GM12872 (cell line): ENCODE measurements around the gene MAP1LC3B2.

Experiments used
- CTCF ChIP-seq: IDR thresholded peaks from 3 replicates; pipeline ENCODE4 v1.5.1; 2011; ENCODE audit warnings: low read depth, mild to moderate bottlenecking, low read length, moderate library complexity; ENCODE audit not compliant: insufficient read depth

The MAP1LC3B2 gene

GRCh38 chr12:116591855-116592637, 32.9 kb downstream of the MAP1LC3B2 start:
- no peak for TF ChIP-seq CTCF

- no peak for TF ChIP-seq CTCF
Measured at GRCh38 chr12:116592731-116593130, 33.5 kb downstream of the MAP1LC3B2 start.

- TF ChIP-seq CTCF = no peak
Measured at GRCh38 chr12:116594325-116595038, 35.3 kb downstream of the MAP1LC3B2 start.

- no peak for TF ChIP-seq CTCF
Measured at GRCh38 chr12:116595186-116595585, 36.0 kb downstream of the MAP1LC3B2 start.

DNA sequence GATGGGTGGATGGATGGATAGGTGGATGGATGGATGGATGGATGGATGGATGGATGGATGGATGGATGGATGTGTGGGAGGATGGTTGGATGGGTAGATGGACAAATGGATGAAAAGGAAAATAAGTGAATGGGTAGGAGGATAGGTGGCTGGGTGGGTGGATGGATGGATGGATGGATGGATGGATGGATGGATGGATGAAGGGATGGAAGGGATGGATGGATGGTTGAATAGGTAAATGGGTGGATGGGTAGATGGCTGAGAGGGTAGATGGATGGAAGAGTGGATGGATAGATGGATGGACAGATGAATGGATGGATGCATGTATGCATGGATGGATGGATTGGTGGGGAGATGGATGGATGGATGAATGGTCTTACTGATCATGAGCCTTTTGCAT, 36.5 kb downstream of the MAP1LC3B2 start:
- TF ChIP-seq CTCF = no peak

DNA sequence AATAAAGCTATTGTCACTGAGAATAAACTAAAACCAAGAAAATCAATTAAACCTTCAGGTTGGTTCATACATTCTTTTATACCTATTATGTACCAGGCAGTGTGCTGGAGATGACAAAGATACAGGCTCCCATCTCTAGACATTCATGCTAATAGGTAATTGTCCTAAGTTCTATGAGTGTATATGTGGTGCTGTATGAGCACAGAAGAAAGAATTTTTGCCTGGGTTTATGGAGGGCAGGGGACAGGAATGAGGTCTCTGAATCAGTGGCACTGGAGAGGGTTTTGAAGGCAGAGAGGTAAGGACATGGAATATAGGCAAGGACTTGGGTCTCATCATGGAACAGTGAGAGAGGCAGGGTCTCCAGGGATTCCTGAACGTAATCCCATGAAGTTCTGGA, 38.7 kb downstream of the MAP1LC3B2 start:
- no peak for TF ChIP-seq CTCF

DNA sequence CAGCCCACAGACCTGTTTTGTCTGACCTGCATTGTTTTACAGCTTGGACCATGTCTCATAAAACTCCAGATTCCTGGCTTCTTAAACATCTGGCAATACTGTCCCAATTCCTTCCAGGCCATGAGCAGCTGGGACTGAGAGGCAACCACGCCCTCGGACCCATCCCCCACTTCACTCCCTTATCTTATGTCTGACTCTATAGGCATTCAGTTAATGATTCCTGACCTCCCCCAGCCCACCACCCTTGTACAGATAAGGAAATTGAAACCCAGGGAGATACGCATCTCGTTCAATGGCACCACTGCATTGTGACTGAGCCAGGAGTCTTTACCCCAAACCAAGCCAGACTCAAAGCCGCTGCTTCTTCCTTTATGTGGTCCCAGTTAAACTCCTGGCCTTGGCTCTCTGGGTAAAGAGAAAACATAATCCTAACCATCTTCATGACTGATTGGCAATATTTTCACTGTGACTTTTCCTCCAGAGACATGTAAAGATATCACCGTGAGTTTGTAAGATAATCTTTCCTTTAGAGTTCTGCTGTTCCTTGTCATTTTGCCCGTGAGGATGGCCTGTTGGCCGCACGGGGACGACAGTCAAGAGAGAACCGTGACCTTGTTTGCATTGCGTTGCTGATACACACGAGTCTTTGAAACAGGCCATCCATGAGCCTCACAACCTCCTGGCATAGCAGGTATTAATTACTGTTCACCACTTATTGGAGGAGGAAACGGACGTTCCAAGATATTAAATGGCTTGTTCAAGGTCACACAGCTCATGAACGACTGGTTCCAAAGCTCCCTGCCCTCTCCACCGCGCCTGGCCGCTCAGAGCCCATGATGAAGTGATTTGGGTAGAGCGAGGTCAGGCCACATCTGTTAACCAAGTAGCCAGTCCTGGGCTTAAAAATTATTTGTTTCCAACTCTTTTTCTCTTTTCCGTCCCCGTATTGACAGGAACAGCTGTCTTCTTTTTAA, 39.4 kb downstream of the MAP1LC3B2 start:
- no peak for TF ChIP-seq CTCF
